HEK293T (cell line): Measurements from ENCODE around the gene CDH3.

ENCODE experiments used
- CTCF ChIA-PET: fragments of 350-600 bp; formaldehyde crosslinking; extraction: SDS; loops from one replicate; lab custom pipeline; 2021; ENCODE audit warnings: antibody characterized with exemption, inconsistent platforms; lab: Yijun Ruan, JAX
- POLR2A ChIA-PET: fragments of 350-600 bp; formaldehyde crosslinking; extraction: SDS; loops from one replicate; lab custom pipeline; 2020; ENCODE audit warnings: antibody characterized with exemption, inconsistent platforms; lab: Yijun Ruan, JAX
- DNase-seq: peaks from one replicate; pipeline ENCODE4 v3.0.0; 2012; ENCODE audit warnings: mixed read lengths; ENCODE audit errors: extremely low spot score
- ARNT ChIP-seq: fragments of 450-650 bp; IDR thresholded peaks from 2 replicates; pipeline ENCODE4 v1.6.1; 2017; ENCODE audit warnings: mild to moderate bottlenecking
- BHLHE40 ChIP-seq: fragments of 450-650 bp; IDR thresholded peaks from 2 replicates; pipeline ENCODE4 v1.6.1; 2016; ENCODE audit warnings: mild to moderate bottlenecking, moderate library complexity, borderline replicate concordance
- CTBP1 ChIP-seq: fragments of 450-650 bp; IDR thresholded peaks from 2 replicates; pipeline ENCODE4 v1.6.1; 2016; ENCODE audit warnings: borderline replicate concordance
- ELF4 ChIP-seq: fragments of 450-650 bp; IDR thresholded peaks from 2 replicates; pipeline ENCODE4 v1.6.1; 2017; ENCODE audit warnings: antibody characterized with exemption
- FOXA1 ChIP-seq: fragments of 450-650 bp; IDR thresholded peaks from 2 replicates; pipeline ENCODE4 v1.6.1; 2016; ENCODE audit warnings: mild to moderate bottlenecking
- FOXK2 ChIP-seq: fragments of 450-650 bp; IDR thresholded peaks from 2 replicates; pipeline ENCODE4 v1.6.1; 2016; ENCODE audit warnings: mild to moderate bottlenecking
- FOXM1 ChIP-seq: fragments of 450-650 bp; IDR thresholded peaks from 2 replicates; pipeline ENCODE4 v1.6.1; 2017; ENCODE audit warnings: mild to moderate bottlenecking, borderline replicate concordance
- HDGF ChIP-seq: fragments of 450-650 bp; IDR thresholded peaks from 2 replicates; pipeline ENCODE4 v1.6.1; 2017; ENCODE audit warnings: antibody characterized with exemption, borderline replicate concordance
- L3MBTL2 ChIP-seq: fragments of 450-650 bp; conservative IDR thresholded peaks from 2 replicates; pipeline ENCODE4 v1.6.1; 2016; ENCODE audit warnings: mild to moderate bottlenecking
- LEF1 ChIP-seq: fragments of 450-650 bp; IDR thresholded peaks from 2 replicates; pipeline ENCODE4 v1.6.1; 2017; ENCODE audit warnings: mild to moderate bottlenecking, borderline replicate concordance
- NFRKB ChIP-seq: fragments of 450-650 bp; IDR thresholded peaks from 2 replicates; pipeline ENCODE4 v1.6.1; 2016; ENCODE audit warnings: mild to moderate bottlenecking, moderate library complexity
- PKNOX1 ChIP-seq: fragments of 450-650 bp; IDR thresholded peaks from 2 replicates; pipeline ENCODE4 v1.6.1; 2016
- SP1 ChIP-seq: fragments of 450-650 bp; IDR thresholded peaks from 2 replicates; pipeline ENCODE4 v1.6.1; 2017
- SUZ12 ChIP-seq: fragments of 450-650 bp; IDR thresholded peaks from 2 replicates; pipeline ENCODE4 v1.6.1; 2016; ENCODE audit warnings: mild to moderate bottlenecking
- TARDBP ChIP-seq: fragments of 450-650 bp; IDR thresholded peaks from 2 replicates; pipeline ENCODE4 v1.6.1; 2016
- ZNF384 ChIP-seq: fragments of 450-650 bp; IDR thresholded peaks from 2 replicates; pipeline ENCODE4 v1.6.1; 2016

CDH3 gene

DNA sequence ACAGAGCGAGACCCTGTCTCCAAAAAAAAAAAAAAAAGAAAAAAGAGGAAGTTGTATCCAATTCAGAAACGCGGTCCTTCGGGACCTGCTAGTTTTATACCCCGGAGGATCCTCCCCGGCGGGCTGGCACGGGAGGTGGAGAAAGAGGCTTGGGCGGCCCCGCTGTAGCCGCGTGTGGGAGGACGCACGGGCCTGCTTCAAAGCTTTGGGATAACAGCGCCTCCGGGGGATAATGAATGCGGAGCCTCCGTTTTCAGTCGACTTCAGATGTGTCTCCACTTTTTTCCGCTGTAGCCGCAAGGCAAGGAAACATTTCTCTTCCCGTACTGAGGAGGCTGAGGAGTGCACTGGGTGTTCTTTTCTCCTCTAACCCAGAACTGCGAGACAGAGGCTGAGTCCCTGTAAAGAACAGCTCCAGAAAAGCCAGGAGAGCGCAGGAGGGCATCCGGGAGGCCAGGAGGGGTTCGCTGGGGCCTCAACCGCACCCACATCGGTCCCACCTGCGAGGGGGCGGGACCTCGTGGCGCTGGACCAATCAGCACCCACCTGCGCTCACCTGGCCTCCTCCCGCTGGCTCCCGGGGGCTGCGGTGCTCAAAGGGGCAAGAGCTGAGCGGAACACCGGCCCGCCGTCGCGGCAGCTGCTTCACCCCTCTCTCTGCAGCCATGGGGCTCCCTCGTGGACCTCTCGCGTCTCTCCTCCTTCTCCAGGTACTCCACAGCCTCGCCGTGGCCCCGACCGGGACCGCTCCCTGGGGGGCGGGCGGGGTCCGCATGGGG is at the start of gene CDH3:
TSS of gene CDH3 (plus strand) at position 596 of the 779 bp plus-strand sequence. CDS start at position 666, 70 bp downstream.
- POLR2A ChIA-PET: interaction anchor here (1.1 kb wide), 1 partner anchor 14 kb away, joined by 4 read pairs; no protein-coding TSS in a partner anchor

DNA sequence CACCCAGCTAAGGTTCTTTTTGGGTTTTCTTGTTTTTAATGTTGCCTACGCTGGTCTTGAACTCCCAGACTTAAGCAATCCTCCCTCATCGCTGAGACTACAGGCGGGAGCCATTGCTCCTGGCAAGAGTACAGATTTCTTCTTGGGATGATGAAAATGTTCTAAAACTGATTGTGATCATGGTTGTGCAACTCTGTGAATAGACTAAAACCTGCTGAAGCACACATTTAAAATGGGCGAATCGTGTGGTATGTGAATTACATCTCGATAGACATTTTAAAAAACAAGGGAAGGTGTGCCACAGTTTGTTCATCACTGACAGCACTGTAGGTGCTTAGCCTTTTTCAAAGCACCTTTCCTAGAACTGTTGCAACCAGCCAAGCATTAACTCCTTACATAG is 48.8 kb upstream of the CDH3 start:
- TF ChIP-seq FOXA1: no peak
- TF ChIP-seq ELF4: no peak
- TF ChIP-seq NFRKB: no peak
- no peak for TF ChIP-seq BHLHE40
- TF ChIP-seq ARNT: no peak
- no peak for TF ChIP-seq FOXK2
- TF ChIP-seq LEF1: no peak
- TF ChIP-seq PKNOX1: no peak
- no peak for TF ChIP-seq SUZ12
- TF ChIP-seq HDGF: no peak
- POLR2A ChIA-PET: no interaction called here
- DNase-seq: no peak
- CTCF ChIA-PET: no interaction called here

More for the DNA sequence above, at the start of gene CDH3:
- TF ChIP-seq L3MBTL2: peak; percentile 59
- TF ChIP-seq FOXM1: no peak
- TF ChIP-seq ZNF384: peak; percentile 43; the same call in 1 of the 2 replicates
- no peak for TF ChIP-seq CTBP1
- peak; percentile 52 for DNase-seq
- CTCF ChIA-PET: interaction anchor here (0.6 to 1.7 kb wide), 4 partner anchors 10 to 109 kb away, joined by 4 to 7 read pairs (median 5); no protein-coding TSS in a partner anchor

DNA sequence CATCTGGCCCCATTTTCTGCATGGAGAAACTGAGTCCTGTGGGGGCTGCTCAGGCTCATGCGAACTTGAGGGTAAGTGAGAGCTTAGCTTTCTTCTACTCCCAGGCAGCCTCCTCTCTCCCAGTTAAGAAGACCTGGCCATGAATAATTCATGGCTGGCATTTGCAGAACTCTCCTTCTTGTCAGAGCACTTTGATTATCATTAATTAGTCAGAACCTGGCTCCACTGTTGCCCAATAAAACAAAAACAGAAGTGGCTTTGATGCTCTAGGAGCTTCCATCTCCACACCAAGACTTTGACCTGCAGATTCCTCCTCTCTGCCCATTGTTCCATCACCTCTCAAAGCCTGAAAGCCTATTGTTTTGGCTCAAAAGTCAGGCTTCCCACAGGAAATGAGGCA is 45.5 kb upstream of the CDH3 start:
- POLR2A ChIA-PET: no interaction called here
- CTCF ChIA-PET: interaction anchor here (0.6 to 1.1 kb wide), 3 partner anchors 8 to 34 kb away, joined by 4 to 6 read pairs (median 5); no protein-coding TSS in a partner anchor
- TF ChIP-seq HDGF: no peak
- TF ChIP-seq ARNT: no peak
- no peak for TF ChIP-seq ZNF384
- TF ChIP-seq ELF4: no peak
- TF ChIP-seq FOXK2: no peak
- no peak for TF ChIP-seq LEF1
- no peak for TF ChIP-seq TARDBP
- no peak for TF ChIP-seq L3MBTL2
- no peak for TF ChIP-seq CTBP1
- no peak for TF ChIP-seq SUZ12
- TF ChIP-seq SP1: no peak
- TF ChIP-seq NFRKB: no peak
- no peak for TF ChIP-seq BHLHE40
- TF ChIP-seq FOXA1: no peak
- no peak for TF ChIP-seq FOXM1
- no peak for TF ChIP-seq PKNOX1
- DNase-seq: no peak

GRCh38 chr16:68605746-68606145 is 39.4 kb upstream of the CDH3 start:
- POLR2A ChIA-PET: no interaction called here
- TF ChIP-seq ELF4 (no peak), SP1 (no peak), FOXM1 (no peak), PKNOX1 (no peak), LEF1 (no peak), BHLHE40 (no peak), FOXA1 (no peak), NFRKB (no peak), SUZ12 (no peak), L3MBTL2 (no peak), ARNT (no peak), ZNF384 (no peak)

DNA sequence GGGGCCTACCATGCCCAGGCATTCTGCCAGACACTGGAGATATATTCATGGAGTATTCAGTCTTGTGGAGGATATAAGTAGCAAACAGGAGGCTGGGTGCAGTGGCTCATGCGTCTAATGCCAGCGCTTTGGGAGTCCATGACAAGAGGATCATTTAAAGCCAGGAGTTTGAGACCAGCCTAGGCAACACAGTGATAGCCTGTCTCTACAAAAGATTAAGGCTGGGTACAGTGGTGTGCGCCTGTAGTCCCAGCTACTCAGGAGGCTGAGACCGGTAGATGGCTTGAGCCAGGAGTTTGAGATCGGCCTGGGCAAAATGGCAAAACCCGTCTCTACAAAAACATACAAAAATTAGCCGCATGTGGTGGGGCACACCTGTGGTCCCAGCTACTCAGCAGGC is 37.7 kb upstream of the CDH3 start:
- no peak for DNase-seq
- CTCF ChIA-PET: interaction anchor here (0.5 kb wide), 1 partner anchor 8 kb away, joined by 5 read pairs; no protein-coding TSS in a partner anchor
- POLR2A ChIA-PET: no interaction called here

More at GRCh38 chr16:68605746-68606145, 39.4 kb upstream of the CDH3 start:
- CTCF ChIA-PET: no interaction called here
- DNase-seq: no peak

More for the DNA sequence above, 37.7 kb upstream of the CDH3 start:
- TF ChIP-seq ARNT (no peak), ELF4 (no peak), BHLHE40 (no peak), FOXM1 (no peak), PKNOX1 (no peak), L3MBTL2 (no peak), CTBP1 (no peak), TARDBP (no peak), FOXA1 (no peak), HDGF (no peak), ZNF384 (no peak), LEF1 (no peak), NFRKB (no peak), SP1 (no peak), SUZ12 (no peak), FOXK2 (no peak)
